GM19452 (cell line): ENCODE data around the gene TRAF7.

Source experiments
- ATAC-seq: cut with Tn5 transposase; IDR thresholded peaks from one replicate; pipeline ENCODE4 v1.9.1; 2021; ENCODE audit not compliant: unreplicated experiment

Gene TRAF7

DNA sequence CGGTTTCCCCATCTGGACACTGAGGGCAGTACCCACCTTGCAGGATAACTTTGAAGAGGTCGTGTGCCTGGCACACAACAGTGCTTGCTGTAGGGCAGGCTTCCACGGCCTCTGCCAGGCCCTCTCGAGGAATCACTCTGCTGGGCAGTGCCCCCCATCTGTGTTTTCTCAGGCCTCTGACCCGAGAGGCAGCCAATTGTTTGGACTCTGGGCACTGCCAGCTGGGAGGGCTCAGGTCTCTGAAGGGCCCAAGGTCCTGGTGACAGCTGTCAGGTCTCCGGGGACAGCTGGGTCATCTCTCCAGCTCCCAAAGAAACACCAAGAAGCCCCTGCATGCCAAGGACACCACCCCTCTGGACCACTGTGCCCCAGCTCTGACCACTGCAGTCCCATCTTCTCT lies 8.2 kb upstream of the TRAF7 start:
- no peak for ATAC-seq

DNA sequence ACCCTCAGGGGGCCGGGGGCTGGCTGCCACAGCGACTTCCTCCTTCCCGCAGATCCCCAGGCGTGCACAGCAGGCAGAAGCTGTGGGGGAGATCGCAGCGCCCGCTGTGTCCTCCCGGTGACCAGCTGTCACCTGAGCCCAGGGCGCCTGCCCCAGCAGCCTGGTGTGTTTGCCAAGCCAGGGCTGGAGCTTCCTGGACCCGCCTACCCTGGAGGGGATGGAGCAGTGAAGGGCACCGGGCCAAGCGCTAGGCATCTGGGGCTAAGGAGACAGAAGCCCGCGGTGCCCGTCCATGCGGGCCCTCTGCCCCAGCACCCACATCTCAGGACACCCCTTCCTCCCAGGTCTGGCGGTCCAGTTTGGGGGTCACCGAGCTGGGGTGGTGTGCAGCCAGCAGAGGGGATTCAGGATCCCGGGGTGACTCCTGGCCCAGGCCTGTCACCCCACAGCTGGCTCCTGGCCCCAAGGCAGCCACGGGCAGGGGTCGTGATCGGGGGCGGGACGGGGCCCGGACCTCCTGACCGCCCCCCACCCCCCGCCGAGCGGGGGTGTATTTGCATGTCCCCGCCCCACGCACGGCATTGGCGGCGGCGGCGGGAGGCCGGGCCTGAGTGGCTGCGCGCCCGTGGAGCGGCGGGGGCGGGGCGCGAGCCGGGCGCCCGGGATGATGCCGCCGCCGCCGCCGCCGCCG lies 7.5 kb upstream of the TRAF7 start, which contains the start of gene RAB26:
Gene RAB26 (plus strand): TSS at position 645 of the 691 bp plus-strand sequence. CDS start 159 bp downstream, outside the sequence.
- ATAC-seq, result no peak

DNA sequence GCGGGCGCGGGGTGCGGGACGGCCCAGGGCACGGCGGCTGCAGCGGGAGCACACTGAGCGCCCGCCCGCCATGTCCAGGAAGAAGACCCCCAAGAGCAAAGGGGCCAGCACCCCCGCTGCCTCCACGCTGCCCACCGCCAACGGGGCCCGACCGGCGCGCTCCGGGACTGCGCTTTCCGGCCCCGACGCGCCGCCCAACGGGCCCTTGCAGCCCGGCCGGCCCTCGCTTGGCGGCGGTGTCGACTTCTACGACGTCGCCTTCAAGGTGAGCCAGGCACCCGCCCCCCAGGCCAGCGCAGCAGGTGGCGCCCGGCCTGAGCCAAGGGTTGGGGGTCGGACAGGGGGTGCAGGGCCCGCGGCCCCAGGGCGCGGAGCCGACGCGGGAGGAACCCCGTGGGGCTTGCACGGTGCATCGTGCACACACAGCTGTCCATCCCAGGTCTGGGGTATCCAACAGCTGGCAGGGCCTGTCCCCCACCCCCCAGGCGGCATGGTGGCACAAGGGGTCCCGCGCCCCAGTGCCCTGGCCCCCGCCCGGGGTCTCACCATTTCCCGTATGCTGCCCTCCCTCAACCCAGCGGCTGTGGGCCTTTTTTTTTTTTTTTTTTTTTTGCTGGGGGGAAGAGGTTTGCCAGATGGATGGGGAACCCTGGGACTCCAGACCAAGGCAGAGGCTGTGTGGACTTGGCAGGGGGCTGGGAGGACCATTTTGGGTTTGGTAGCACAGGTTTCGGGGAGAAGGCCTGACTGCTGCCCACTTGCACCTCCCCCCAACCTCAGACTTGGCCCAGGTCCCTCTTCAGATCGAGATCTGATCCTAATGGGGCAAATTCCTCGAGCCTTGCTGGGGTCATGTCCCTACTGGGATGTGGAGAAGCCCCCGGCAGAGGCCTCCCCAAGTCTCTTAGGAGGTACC lies 6.6 kb upstream of the TRAF7 start:
- ATAC-seq, result no peak

DNA sequence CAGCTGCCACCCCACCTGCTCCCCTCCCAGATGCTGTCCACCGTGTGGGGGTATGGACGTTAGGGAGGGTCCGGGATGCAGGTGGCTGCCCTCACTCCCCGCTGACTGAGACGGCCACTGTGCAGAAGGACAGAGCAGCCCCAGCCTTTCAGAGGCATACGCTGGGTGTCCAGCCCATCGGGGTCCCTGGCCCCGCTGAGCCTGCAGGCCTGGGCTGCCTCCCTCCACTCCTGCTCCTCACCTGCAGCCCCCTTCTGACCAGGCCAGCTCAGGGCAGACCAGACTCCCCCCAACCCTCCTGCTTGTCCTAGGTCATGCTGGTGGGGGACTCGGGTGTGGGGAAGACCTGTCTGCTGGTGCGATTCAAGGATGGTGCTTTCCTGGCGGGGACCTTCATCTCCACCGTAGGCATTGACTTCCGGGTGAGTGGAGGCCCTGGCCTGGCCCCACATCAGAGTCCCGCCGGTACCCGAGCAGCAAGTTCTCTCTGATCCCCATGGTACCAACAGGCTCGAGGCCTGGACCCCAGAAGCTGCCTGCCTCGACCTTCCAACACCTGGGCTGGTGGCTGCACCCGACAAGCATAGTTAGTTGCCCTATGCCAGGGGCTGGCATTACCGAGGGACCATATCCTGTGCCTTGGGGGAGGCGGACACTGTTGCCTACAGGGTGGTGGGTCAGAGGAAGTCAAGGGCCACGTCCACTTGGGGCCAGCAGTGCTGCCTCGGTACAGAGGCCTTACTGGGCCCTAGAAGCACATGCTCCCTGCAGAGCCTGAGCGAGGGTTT lies 5.8 kb upstream of the TRAF7 start:
- ATAC-seq, result no peak

DNA sequence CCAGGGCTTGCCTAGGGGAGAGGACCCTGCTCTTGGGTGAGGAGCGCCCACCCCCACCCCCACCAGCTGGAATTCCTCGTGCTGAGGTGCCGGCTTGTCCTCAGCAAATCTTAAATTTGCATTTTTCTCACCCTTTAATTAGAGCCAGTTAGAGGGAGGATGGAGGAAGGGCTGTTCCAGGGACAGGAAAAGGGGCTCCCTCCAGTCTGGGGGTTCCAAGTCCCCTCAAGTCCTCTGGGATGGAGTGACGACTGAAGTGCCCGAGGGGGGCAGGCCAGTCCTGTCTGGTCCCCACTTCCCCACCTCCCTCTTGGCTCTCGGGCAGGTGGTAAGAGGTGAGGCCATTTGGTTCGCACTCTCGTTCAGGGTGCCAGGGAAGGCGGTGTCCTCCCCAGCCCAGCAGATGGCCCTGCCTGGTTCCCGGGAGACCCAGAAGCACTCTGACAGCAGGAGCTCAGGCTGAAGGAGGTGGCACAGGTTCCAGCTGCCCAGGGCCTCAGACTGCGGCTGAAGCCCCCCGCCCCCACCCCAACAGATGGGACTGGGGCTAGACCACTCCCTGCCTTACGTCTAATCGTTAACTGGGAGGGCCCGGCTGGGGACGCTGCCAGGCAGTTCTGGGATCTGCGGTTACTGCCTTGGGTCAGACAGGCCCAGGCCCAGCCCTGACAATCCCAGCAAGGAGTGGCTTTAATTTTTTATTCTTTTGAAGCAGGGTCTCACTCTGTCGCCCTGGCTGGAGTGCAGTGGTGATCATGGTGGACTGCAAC lies 5.0 kb upstream of the TRAF7 start:
- ATAC-seq, result no peak

- no peak for ATAC-seq
Measured at GRCh38 chr16:2151188-2152091, 4.1 kb upstream of the TRAF7 start.

GRCh38 chr16:2152695-2153506 lies 2.7 kb upstream of the TRAF7 start:
- no peak for ATAC-seq

- ATAC-seq, result no peak
Measured at GRCh38 chr16:2154533-2155090, 970 bp upstream of the TRAF7 start.

DNA sequence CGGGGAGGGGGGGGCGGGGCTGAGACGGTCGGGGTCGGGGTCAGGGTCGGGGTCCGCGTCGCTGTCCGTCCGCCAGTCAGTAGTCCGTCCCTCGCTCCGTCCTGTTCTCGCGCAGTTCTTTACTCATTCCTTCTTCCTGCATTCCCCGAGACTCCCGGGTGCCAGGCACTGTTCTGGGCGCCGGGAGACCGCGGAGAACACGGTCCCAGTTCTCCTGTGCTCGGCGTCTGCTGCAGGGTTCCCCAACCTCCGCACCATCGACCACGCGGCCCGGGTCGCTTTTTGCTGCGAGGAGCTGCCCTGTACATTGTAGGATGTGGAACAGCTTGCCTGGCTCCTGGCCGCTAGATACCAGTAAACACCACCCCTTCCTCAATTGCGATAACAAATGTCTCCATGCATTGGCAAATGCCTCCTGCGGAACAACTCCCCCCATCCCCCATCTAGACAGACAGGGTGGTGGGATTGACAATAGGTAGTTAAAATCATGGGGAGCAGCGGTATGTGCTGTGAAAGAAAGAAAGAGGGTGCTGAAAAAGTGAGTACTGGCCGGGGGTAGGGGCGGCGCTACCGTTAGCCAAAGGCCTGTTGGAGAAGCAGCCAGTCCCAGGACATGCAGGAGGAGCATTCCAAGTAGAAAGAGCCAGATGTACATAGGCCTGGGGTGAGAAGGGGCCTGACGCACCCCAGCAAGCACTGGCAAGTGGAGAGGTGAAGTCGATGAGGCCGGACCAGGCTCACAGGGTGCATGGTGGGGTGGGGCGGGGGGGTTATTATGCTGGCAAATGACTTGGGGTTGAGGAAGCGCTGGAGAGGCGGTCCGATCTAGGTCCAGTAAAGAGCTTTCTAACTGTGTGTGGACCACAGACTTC lies 631 bp downstream of the TRAF7 start:
- no peak for ATAC-seq

DNA sequence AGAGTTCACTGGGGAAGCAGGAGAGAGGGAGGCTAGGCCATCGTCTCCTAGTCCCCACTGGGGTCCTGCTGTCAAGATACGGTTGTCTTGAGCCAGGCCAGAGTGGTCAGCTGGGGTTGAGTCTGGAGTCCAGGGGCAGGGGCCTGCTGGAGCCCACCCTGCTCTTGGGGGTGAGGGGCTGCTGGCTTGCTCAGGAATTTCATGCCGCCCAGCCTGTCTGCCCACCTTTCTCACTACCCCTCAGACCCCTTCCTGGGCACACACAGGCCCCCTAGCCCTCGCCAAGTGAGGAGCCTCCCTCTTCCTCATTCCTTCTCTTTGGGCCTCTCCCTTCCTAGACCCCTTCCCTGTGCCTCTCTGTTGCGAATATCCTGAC lies 1.3 kb downstream of the TRAF7 start:
- ATAC-seq, result no peak

DNA sequence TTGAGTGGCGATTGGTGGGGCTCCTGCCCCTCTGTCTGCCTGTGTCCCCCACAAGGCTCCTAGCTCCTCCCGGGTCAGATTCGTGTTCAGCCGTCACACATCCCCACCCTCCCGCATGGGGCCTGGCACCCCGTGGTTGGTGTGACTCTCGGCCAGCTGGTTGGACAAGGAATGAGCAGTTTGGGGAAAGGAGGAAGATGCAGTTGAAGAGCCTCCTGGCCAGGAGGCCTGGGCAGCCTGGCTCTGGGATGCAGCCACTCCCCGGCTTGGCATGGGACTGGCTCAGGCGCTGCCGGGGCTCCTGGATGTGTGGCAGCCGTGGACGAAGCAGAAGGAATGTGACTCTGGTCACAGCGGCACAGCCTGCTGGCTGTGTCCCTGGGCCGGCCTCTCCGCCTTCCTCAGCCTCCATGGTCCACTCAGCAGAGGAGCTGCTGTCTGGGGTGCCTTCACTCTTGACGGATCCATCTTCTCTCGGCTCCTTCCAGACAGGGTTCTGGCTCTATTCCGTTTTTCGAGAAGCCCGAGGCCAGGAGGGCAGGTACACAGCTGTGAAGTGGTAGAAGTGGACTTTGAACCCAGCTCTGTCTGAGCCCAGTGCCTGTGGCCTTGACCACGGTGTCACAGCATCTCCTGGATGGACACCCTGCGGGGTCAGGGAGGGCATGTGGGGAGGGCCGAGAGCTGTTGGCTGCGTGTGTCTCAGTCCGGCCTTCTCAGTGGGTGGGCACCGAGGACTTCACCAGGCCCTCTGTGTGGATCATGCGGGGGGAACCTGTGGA lies 2.1 kb downstream of the TRAF7 start:
- no peak for ATAC-seq

DNA sequence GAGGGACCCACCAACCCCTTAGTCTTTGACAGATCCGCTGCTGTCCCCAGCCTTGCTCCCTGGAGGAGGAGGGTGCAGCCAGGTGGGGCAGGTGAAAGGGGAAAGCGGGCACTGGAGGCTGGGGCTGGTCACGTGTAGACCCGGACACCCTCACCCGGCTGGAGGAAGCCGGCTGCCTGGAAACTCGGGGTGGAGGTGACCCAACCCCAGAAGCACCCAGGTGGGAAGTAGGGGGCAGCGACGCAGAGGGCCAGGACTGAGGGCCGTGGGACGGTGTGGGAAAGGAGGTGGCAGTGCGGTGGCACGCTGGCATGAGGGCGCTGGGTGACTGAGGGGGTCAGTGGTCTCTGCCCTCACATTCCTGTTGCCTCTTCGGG lies 2.7 kb downstream of the TRAF7 start:
- no peak for ATAC-seq

DNA sequence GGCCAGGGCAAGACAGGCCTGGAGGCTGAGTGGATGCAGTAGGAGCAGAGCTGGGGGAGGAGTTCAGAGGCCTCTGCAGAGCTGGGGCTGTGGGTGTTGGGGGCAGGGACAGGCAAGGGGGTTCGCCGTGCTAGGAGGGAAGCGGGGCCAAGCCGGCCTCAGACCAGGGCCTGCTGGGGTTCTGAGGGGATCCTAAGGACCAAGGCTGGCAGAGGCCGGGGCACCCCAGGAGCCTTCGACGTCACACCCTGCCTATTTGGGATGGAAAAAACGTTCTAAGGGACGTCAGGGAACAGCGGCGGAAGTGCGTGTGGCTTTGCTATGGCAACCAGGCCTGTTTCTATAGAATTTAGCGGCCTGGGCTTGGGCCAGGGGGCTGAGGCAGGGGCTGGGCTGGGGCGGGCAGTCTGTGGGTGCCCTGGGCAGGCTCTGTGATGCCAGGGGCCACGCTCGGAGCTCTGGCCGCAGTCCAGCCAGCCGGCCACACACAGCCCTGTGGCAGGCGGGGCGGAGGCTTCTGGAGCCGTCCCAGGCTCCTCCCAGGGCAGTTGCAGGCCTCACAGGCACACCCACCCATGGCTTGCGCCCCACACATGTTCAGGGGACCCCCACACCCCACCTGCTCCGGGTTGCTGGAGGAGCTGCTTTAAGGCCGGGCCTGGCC lies 3.7 kb downstream of the TRAF7 start:
- ATAC-seq, result no peak

DNA sequence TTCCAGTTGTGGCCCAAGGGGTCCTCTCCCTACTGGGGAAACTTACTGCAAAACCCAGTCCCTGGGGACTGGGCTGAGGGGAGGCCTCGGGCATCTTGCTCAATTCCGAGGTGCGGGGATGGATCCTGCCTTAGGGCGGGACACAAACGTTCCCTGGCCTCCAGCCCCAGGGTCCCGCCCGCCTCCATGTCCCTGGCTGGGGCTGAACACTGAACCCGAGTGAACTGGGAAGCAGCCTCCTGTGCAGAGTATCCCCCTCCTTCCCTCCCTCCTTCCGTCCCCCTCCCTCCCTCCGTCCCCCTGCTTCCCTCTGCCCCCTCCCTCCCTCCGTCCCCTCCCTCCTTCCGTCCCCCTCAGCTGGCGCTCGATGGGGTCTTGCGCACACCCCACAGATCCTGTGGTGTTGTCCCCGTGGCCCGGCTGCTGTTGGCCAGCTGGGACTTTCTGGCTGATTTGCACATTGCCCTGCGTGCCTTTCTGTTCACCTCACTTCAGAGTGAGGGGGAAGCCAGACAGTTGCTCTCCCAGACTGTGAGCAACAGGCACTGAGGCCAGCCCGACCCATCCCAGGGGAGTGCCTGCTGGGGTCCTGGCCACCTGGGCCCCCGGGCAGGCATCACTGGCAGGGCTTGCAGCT lies 5.5 kb downstream of the TRAF7 start:
- ATAC-seq, result no peak

GRCh38 chr16:2161911-2162310 lies 6.3 kb downstream of the TRAF7 start:
- no peak for ATAC-seq

DNA sequence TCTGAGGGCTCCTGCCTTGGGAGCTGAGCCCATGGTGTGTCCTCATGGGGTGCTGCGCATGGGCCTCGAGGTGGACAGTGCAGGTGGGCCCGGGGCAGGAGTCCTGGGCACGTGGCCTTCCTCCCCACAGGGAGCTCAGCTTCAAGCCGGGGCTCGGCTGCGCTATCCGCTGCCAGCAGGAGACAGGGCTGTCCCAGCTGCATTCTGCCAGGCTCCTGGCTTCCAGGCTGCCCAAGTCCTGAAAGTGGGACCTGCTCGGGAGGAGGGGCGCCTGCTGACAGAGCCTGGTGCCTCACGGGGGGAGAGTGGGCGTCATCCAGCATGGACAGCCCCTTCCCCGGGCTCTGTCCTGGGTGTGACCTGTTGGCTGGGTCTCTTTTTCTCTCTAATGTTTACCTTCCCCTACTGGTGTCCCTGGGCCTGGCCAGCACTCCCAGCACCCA lies 7.1 kb downstream of the TRAF7 start:
- ATAC-seq, result no peak
